Liver (tissue), 9 donors: ENCODE data around the gene RFTN2. TPM values are rescaled to one million over a fixed set of nuclear protein-coding genes. Genes with fewer than 3 reads are reported as not detected.

ENCODE experiments used
- DNase-seq: peaks from one replicate; pipeline ENCODE4 v3.0.0-alpha.2; 2017; ENCODE audit warnings: low spot score
- H3K27ac ChIP-seq, 2 donors: one replicate each; pipeline ENCODE4 v1.7.0; 2013; ENCODE audit warnings: inconsistent platforms in 2 of 2, low read length in 2 of 2, control low read depth in 1 of 2, low read depth in 1 of 2, mild to moderate bottlenecking in 1 of 2
- H3K27me3 ChIP-seq, 4 donors: one replicate each; pipeline versions ENCODE4 v1.6.1 to v1.7.0; 2013; ENCODE audit warnings: low read length in 3 of 4, inconsistent platforms in 1 of 4, mild to moderate bottlenecking in 1 of 4, moderate library complexity in 1 of 4; ENCODE audit not compliant: control insufficient read depth in 4 of 4, insufficient read depth in 4 of 4
- H3K36me3 ChIP-seq, 4 donors: one replicate each; pipeline versions ENCODE4 v1.6.1 to v1.7.0; 2013; ENCODE audit warnings: low read length in 3 of 4, mild to moderate bottlenecking in 3 of 4, low read depth in 1 of 4, moderate library complexity in 1 of 4; ENCODE audit not compliant: control insufficient read depth in 4 of 4, insufficient read depth in 3 of 4
- H3K4me1 ChIP-seq, 4 donors: one replicate each; pipeline versions ENCODE4 v1.6.1 to v1.7.0; 2013; ENCODE audit warnings: low read length in 3 of 4, mild to moderate bottlenecking in 3 of 4, moderate library complexity in 1 of 4; ENCODE audit not compliant: control insufficient read depth in 4 of 4, insufficient read depth in 4 of 4
- H3K4me3 ChIP-seq, 3 donors: one replicate each; pipeline versions ENCODE4 v1.6.1 to v1.7.0; 2013; ENCODE audit warnings: low read length in 3 of 3, control low read depth in 1 of 3, low read depth in 1 of 3, mild to moderate bottlenecking in 1 of 3
- H3K9ac ChIP-seq, 2 donors: one replicate each; pipeline ENCODE4 v1.7.0; 2013; ENCODE audit warnings: low read length in 2 of 2, mild to moderate bottlenecking in 2 of 2, moderate library complexity in 2 of 2, control low read depth in 1 of 2, low read depth in 1 of 2
- H3K9me3 ChIP-seq, 4 donors: one replicate each; pipeline versions ENCODE4 v1.6.1 to v1.7.0; 2013; ENCODE audit warnings: low read length in 3 of 4; ENCODE audit not compliant: control insufficient read depth in 4 of 4
- EGR1 ChIP-seq, 2 donors: IDR thresholded peaks; 2 replicates each; pipeline ENCODE4 v1.6.1; 2016 to 2018; ENCODE audit warnings: antibody characterized with exemption in 2 of 2, low read depth in 2 of 2
- FOXA1 ChIP-seq: IDR thresholded peaks from 2 replicates; pipeline ENCODE4 v1.6.1; 2016; ENCODE audit warnings: antibody characterized with exemption
- FOXA2 ChIP-seq: IDR thresholded peaks from 2 replicates; pipeline ENCODE4 v1.6.1; 2016; ENCODE audit warnings: antibody characterized with exemption
- GABPA ChIP-seq, 2 donors: IDR thresholded peaks in 1 of 2; conservative IDR thresholded peaks in 1 of 2; 2 replicates each; pipeline ENCODE4 v1.6.1; 2016; ENCODE audit warnings: antibody characterized with exemption in 2 of 2, mild to moderate bottlenecking in 1 of 2, moderate library complexity in 1 of 2
- HNF4A ChIP-seq, 2 donors: conservative IDR thresholded peaks; 2 replicates each; pipeline ENCODE4 v1.6.1; 2016; ENCODE audit warnings: antibody characterized with exemption in 2 of 2, mild to moderate bottlenecking in 2 of 2
- HNF4G ChIP-seq: IDR thresholded peaks from 2 replicates; pipeline ENCODE4 v1.6.1; 2016; ENCODE audit warnings: antibody characterized with exemption
- JUND ChIP-seq, 2 donors: IDR thresholded peaks; 2 replicates each; pipeline ENCODE4 v1.6.1; 2016; ENCODE audit warnings: antibody characterized with exemption in 2 of 2
- NR2F2 ChIP-seq: IDR thresholded peaks from 2 replicates; pipeline ENCODE4 v1.6.1; 2016; ENCODE audit warnings: antibody characterized with exemption
- RAD21 ChIP-seq, 2 donors: IDR thresholded peaks; 2 replicates each; pipeline ENCODE4 v1.6.1; 2016; ENCODE audit warnings: antibody characterized with exemption in 2 of 2, mild to moderate bottlenecking in 2 of 2
- RXRA ChIP-seq, 2 donors: IDR thresholded peaks; 2 replicates each; pipeline ENCODE4 v1.6.1; 2017 to 2018; ENCODE audit warnings: antibody characterized with exemption in 2 of 2, mild to moderate bottlenecking in 1 of 2
- SP1 ChIP-seq: IDR thresholded peaks from 2 replicates; pipeline ENCODE4 v1.6.1; 2018; ENCODE audit warnings: antibody characterized with exemption, mild to moderate bottlenecking
- TAF1 ChIP-seq: conservative IDR thresholded peaks from 2 replicates; pipeline ENCODE4 v1.6.1; 2016; ENCODE audit warnings: antibody characterized with exemption, mild to moderate bottlenecking
- YY1 ChIP-seq: IDR thresholded peaks from 2 replicates; pipeline ENCODE4 v1.6.1; 2016; ENCODE audit warnings: antibody characterized with exemption, mild to moderate bottlenecking
- WGBS: extraction: QIAGEN DNeasy Blood & Tissue Kit; methylation state at CpG from one replicate; pipeline ENCODE4 v1.1.7; 2013; 5-methylcytosine and 5-hydroxymethylcytosine counted together
- polyA plus RNA-seq, 2 donors: library from polyadenylated mRNA; stranded (reverse) in 1 of 2; unstranded in 1 of 2; fragments of 200-250 nt in 1 of 2; fragments of >200 nt in 1 of 2; fragmentation: Nextera tagmentation in 1 of 2; extraction: Ambion mirVana in 1 of 2; gene quantifications; one replicate each; pipeline versions ENCODE4 v1.2.1 to v1.2.3, GENCODE V29; 2013 to 2015
- total RNA-seq, 2 donors: library from RNA; depleted of rRNA; stranded (reverse); fragments of >200 nt; gene quantifications; one replicate each; pipeline ENCODE4 v1.2.3, GENCODE V29; 2014
- TF ChIP-seq, protein P1 (sequence below): fragments of 150-350 bp; IDR thresholded peaks from 2 replicates; pipeline ENCODE4 v1.5.1; 2017; ENCODE audit warnings: improper control_type of control experiment, low read depth, low read length; ENCODE audit not compliant: missing input control
- TF ChIP-seq, protein P2 (sequence below): IDR thresholded peaks from 2 replicates; pipeline ENCODE4 v1.6.1; 2016; ENCODE audit warnings: antibody characterized with exemption
- TF ChIP-seq, protein P3 (sequence below): IDR thresholded peaks from 2 replicates; pipeline ENCODE4 v1.6.1; 2016; ENCODE audit warnings: antibody characterized with exemption, mild to moderate bottlenecking
- TF ChIP-seq, protein P4 (sequence below): IDR thresholded peaks from 2 replicates; pipeline ENCODE4 v1.6.1; 2016; ENCODE audit warnings: antibody characterized with exemption
- TF ChIP-seq, protein P5 (sequence below): IDR thresholded peaks from 2 replicates; pipeline ENCODE4 v1.6.1; 2016; ENCODE audit warnings: antibody characterized with exemption
- donor health status: healthy.
- donor health status: healthy.
- donor health status: healthy.
- donor health status: healthy.
- donor health status: healthy.

The RFTN2 gene
- total and polyA plus RNA-seq, 4 donors: 0.40 to 4.2 (median 1.2) TPM

DNA sequence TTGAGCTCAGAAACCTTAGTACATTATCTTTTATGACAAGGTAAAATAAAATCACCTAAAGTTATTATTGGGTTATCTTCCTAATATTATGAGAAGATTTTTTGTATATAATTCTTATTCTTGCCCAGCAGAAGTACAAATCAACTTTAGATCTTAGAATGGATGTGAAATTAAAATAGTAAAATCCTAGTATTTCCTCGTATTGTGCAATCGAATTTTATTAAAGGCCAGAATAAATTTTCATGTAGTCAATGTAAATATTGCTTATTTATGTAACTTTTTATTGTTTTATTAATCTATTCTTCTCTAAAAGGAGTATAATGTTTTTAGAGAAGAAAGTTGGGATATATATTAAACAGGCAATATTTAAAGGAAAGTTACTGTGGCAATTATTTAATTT, 42.5 kb upstream of the RFTN2 start:
- Histone ChIP-seq H3K27ac (no peak overlapping the region), H3K27me3 (no peaks in the 10 kb centered on the region), H3K9ac (no peak overlapping the region), H3K4me1 (no peaks in the 10 kb centered on the region), H3K4me3 (no peak overlapping the region), H3K36me3 (peaks cover 0 to 3% (median 1%) of the 10 kb centered on the region in 4 donors), H3K9me3 (no peaks in the 10 kb centered on the region)
- DNase-seq: no peak
- WGBS: 94% methylated on average over 2 of the region's 2 CpGs
- TF ChIP-seq, protein P1, sequence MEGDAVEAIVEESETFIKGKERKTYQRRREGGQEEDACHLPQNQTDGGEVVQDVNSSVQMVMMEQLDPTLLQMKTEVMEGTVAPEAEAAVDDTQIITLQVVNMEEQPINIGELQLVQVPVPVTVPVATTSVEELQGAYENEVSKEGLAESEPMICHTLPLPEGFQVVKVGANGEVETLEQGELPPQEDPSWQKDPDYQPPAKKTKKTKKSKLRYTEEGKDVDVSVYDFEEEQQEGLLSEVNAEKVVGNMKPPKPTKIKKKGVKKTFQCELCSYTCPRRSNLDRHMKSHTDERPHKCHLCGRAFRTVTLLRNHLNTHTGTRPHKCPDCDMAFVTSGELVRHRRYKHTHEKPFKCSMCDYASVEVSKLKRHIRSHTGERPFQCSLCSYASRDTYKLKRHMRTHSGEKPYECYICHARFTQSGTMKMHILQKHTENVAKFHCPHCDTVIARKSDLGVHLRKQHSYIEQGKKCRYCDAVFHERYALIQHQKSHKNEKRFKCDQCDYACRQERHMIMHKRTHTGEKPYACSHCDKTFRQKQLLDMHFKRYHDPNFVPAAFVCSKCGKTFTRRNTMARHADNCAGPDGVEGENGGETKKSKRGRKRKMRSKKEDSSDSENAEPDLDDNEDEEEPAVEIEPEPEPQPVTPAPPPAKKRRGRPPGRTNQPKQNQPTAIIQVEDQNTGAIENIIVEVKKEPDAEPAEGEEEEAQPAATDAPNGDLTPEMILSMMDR: no peak
- TF ChIP-seq, protein P2, sequence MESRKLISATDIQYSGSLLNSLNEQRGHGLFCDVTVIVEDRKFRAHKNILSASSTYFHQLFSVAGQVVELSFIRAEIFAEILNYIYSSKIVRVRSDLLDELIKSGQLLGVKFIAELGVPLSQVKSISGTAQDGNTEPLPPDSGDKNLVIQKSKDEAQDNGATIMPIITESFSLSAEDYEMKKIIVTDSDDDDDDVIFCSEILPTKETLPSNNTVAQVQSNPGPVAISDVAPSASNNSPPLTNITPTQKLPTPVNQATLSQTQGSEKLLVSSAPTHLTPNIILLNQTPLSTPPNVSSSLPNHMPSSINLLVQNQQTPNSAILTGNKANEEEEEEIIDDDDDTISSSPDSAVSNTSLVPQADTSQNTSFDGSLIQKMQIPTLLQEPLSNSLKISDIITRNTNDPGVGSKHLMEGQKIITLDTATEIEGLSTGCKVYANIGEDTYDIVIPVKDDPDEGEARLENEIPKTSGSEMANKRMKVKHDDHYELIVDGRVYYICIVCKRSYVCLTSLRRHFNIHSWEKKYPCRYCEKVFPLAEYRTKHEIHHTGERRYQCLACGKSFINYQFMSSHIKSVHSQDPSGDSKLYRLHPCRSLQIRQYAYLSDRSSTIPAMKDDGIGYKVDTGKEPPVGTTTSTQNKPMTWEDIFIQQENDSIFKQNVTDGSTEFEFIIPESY: no peak
- TF ChIP-seq, protein P3, sequence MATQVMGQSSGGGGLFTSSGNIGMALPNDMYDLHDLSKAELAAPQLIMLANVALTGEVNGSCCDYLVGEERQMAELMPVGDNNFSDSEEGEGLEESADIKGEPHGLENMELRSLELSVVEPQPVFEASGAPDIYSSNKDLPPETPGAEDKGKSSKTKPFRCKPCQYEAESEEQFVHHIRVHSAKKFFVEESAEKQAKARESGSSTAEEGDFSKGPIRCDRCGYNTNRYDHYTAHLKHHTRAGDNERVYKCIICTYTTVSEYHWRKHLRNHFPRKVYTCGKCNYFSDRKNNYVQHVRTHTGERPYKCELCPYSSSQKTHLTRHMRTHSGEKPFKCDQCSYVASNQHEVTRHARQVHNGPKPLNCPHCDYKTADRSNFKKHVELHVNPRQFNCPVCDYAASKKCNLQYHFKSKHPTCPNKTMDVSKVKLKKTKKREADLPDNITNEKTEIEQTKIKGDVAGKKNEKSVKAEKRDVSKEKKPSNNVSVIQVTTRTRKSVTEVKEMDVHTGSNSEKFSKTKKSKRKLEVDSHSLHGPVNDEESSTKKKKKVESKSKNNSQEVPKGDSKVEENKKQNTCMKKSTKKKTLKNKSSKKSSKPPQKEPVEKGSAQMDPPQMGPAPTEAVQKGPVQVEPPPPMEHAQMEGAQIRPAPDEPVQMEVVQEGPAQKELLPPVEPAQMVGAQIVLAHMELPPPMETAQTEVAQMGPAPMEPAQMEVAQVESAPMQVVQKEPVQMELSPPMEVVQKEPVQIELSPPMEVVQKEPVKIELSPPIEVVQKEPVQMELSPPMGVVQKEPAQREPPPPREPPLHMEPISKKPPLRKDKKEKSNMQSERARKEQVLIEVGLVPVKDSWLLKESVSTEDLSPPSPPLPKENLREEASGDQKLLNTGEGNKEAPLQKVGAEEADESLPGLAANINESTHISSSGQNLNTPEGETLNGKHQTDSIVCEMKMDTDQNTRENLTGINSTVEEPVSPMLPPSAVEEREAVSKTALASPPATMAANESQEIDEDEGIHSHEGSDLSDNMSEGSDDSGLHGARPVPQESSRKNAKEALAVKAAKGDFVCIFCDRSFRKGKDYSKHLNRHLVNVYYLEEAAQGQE: no peak
- TF ChIP-seq NR2F2: no peak
- TF ChIP-seq, protein P4, sequence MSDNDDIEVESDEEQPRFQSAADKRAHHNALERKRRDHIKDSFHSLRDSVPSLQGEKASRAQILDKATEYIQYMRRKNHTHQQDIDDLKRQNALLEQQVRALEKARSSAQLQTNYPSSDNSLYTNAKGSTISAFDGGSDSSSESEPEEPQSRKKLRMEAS: no peak
- TF ChIP-seq FOXA1: no peak
- TF ChIP-seq RXRA (IDR thresholded peaks at IDR 0.05): no peak
- TF ChIP-seq HNF4G: no peak
- no peak for TF ChIP-seq TAF1
- TF ChIP-seq JUND (IDR thresholded peaks at IDR 0.05): no peak
- TF ChIP-seq RAD21 (IDR thresholded peaks at IDR 0.05): no peak
- no peak for TF ChIP-seq HNF4A (conservative IDR thresholded peaks at IDR 0.05)
- TF ChIP-seq GABPA (IDR thresholded peaks at IDR 0.05 in 1 of 2, conservative IDR thresholded peaks at IDR 0.05 in 1 of 2): no peak
- no peak for TF ChIP-seq SP1
- TF ChIP-seq, protein P5, sequence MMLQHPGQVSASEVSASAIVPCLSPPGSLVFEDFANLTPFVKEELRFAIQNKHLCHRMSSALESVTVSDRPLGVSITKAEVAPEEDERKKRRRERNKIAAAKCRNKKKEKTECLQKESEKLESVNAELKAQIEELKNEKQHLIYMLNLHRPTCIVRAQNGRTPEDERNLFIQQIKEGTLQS: no peak
- no peak for TF ChIP-seq YY1
- no peak for TF ChIP-seq FOXA2

DNA sequence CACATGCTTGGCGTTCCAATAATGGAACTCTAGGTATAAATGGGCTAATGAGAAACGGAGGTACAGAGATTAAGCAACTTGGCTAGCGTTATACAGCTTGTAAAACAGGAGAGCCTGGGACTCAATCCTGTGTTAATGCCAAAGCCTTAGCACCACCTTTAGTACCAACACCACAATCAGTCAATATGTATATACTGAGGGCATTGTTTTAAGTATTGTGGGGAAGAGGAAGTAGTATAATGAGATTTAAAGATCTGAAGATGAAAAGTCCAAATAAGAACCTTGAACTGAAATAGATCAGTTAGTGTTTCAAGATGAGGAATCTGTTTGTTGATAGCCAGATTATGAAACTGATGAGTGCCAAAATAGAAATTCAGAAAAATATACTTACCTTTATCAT, 37.9 kb upstream of the RFTN2 start:
- Histone ChIP-seq H3K4me1 (peaks cover 0 to 7% (median 7%) of the 10 kb centered on the region in 4 donors), H3K27ac (no peak overlapping the region), H3K4me3 (no peak overlapping the region), H3K9me3 (no peaks in the 10 kb centered on the region), H3K9ac (no peak overlapping the region), H3K36me3 (peaks cover 0 to 3% (median 1%) of the 10 kb centered on the region in 4 donors), H3K27me3 (no peaks in the 10 kb centered on the region)
- DNase-seq: no peak
- 72% methylated on average over 3 of the region's 3 CpGs for WGBS
- TF ChIP-seq EGR1 (IDR thresholded peaks at IDR 0.05; ENCODE audit: low read depth in 2 of 2) (no peak), HNF4G (no peak), JUND (IDR thresholded peaks at IDR 0.05) (no peak), RXRA (IDR thresholded peaks at IDR 0.05) (no peak), YY1 (no peak), HNF4A (conservative IDR thresholded peaks at IDR 0.05) (no peak), FOXA1 (no peak), NR2F2 (no peak)
- TF ChIP-seq, protein P2: no peak
- TF ChIP-seq, protein P5: no peak
- TF ChIP-seq, protein P3: no peak
